ENCODE data around the gene LIMS2. TPM values are rescaled to one million over a fixed set of nuclear protein-coding genes. Genes with fewer than 3 reads are reported as not detected.

Gene LIMS2
- total RNA-seq, 120 experiments from 2014 or later: 5.8 to 55.7 (median 18.4) TPM

Other genes starting within 250 kb of the LIMS2 start
- 10 to 100 TPM; 25.8 to 64.1 (median 37.6) TPM for gene IWS1, start 149.0 kb downstream of the LIMS2 start, total RNA-seq
- gene MYO7B, start 139.8 kb downstream of the LIMS2 start, total RNA-seq: 1 to 10 TPM in 28 of 120 experiments, under 1 TPM in 84, not detected in 8; 0.08 to 3.0 (median 0.52) TPM
- 10 to 100 TPM in 78 of 120 experiments, 1 to 10 TPM in 41, under 1 TPM in 1; 0.72 to 27.7 (median 11.7) TPM for gene GPR17, start 29.4 kb downstream of the LIMS2 start, total RNA-seq
- 1 to 10 TPM; 1.3 to 5.3 (median 3.1) TPM for gene SFT2D3, start 26.0 kb upstream of the LIMS2 start, total RNA-seq
- 10 to 100 TPM; 42.2 to 70.5 (median 56.0) TPM for gene WDR33, start 135.6 kb upstream of the LIMS2 start, total RNA-seq
- gene POLR2D, start 182.6 kb upstream of the LIMS2 start, total RNA-seq: 10 to 100 TPM; 21.1 to 37.4 (median 27.9) TPM
- 10 to 100 TPM in 110 of 120 experiments, 1 to 10 TPM in 10; 8.9 to 15.1 (median 11.5) TPM for gene AMMECR1L, start 210.4 kb upstream of the LIMS2 start, total RNA-seq

Data from dorsolateral prefrontal cortex (tissue), 118 donors.